ENCODE results near the gene SLC1A1.
A peak's percentile ranks its signal among the peaks of the same experiment; 100 is the strongest.

DNA sequence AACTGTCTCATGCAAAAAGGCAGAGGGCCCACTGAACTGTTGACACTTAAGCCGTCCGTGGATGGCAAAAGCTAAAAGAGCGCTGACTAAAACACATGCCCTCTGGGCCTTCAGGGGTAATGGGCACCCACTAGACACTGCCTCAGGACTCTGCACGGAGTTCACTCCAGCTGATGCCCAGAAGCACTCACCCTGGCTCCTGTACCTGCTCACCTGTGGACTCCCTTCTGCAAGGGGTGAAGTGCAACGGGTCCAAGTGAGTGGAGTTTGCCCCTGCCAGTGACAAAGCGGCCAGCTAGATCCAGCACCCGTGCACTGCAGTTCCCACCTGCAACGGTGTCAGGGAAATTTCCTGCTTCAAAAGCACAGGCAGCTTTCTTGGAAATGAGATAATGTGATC lies 50.2 kb downstream of the SLC1A1 start:
- TF ChIP-seq HNF4G (IDR thresholded peaks at IDR 0.05) = peak; percentile 81
- no peak for TF ChIP-seq TAF1 (conservative IDR thresholded peaks at IDR 0.05)
- TF ChIP-seq, protein P1, sequence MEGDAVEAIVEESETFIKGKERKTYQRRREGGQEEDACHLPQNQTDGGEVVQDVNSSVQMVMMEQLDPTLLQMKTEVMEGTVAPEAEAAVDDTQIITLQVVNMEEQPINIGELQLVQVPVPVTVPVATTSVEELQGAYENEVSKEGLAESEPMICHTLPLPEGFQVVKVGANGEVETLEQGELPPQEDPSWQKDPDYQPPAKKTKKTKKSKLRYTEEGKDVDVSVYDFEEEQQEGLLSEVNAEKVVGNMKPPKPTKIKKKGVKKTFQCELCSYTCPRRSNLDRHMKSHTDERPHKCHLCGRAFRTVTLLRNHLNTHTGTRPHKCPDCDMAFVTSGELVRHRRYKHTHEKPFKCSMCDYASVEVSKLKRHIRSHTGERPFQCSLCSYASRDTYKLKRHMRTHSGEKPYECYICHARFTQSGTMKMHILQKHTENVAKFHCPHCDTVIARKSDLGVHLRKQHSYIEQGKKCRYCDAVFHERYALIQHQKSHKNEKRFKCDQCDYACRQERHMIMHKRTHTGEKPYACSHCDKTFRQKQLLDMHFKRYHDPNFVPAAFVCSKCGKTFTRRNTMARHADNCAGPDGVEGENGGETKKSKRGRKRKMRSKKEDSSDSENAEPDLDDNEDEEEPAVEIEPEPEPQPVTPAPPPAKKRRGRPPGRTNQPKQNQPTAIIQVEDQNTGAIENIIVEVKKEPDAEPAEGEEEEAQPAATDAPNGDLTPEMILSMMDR (IDR thresholded peaks at IDR 0.05; ENCODE audit: low read depth, low read length, missing input control) = no peak
- peak; percentile 93 to 95 for TF ChIP-seq HNF4A (conservative IDR thresholded peaks at IDR 0.05)
- peak in 1 of 2 donors; percentile 40 for TF ChIP-seq JUND (IDR thresholded peaks at IDR 0.05)
